NCI-H187 treated with DMSO at 0.1 percent for 48 hours (cell line): ENCODE measurements around the gene TTC13.

Experiments
- DNase-seq: peaks from one replicate; lab custom pipeline; 2025; lab: John Stamatoyannopoulos, UW

The TTC13 gene

DNA sequence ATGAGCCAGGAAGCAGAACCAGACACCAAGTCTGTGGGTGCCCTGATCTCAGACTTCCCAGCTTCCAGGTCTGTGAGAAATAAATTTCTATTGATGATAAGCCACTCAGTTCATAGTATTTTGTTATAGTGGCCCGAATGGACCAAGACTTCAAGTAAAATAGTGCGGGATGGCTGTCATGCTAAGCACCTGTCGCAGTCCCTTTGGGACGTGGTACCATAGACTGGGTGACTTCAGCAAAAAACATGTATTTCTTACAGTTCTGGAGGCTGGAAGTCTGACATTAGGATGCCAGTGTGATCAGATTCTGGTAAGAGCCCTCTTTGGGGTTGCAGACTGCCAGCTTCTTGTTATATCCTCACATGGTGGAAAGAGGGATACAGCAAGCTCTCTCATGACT lies 107.7 kb downstream of the TTC13 start:
- DNase-seq = no peak

- no peak for DNase-seq
Measured at GRCh38 chr1:230869500-230869899, 109.2 kb downstream of the TTC13 start.

DNA sequence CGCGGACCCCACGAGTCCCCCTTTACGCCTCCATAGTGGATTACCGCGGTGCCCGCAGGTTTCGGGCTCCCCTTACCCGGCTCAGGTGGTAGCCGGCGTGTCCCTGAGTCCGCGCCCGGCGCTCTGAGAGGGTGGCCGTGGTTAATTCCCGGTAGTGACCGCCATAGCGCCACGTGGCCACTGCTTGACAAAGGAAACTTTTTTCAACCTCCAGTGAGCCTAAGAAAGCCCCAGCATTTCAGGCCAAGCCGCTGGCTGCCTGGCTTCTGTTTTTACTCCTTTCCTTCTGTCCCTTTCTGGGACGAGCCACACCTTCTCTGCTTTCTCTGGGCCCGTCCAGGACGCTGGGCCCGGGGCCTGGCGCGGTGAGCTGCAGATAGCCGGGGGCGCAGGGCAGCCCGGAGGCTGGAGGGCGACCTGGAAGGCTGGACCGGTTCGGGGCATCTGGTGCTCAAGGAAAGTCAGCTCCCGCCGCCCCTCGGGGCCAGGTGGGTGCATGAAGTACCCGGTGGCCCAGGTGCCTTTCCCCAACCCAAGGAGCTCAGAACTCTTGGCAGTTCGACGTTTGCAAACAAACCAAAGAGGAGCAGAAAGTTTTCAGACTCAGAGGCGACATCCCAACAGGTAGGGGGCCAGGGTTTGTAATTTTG lies 109.8 kb downstream of the TTC13 start:
- DNase-seq = no peak

- no peak for DNase-seq
Measured at GRCh38 chr1:230867903-230868735, 110.5 kb downstream of the TTC13 start, which contains the start of gene C1orf198. C1orf198 (minus strand) TSS chr1:230868521; CDS start chr1:230868512, 9 bp downstream.

DNA sequence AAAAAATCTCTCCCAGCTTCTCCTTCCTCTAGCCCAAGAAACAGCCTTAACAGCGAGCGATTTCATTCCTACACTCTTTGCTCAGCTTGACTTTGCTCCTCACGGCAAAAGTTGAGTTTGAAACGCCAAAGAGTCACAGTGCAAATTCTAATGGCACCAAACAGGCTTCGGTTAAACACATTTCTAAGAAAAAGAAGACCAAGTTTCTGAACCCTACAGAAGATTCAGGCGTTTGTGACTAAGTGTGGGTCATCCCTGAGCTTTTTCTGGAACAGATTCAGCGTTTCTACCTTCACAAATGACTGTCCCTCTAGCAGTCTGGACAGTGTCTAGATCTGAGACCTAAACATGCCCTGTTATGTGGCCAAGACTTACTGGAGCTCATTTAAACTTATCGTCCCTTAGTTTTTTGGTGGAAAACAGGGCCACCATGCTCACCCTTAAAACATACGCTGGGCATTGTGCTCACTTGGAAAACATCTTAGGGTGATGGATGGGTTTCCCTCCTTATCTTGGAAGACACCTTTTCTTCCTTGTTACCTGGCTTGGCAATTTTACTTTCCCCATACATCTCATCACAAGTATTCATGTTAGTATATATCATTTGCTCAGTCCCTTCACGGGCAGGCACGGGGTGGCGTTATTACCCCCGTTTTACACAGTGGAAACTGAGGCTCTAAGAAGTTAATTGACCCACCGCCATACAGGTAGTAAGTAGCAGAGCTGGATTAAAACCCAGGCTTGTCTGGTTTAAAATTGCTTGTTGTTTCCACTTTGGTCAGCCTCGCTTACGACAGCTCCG lies 111.4 kb downstream of the TTC13 start:
- no peak for DNase-seq

GRCh38 chr1:230866171-230867070 lies 112.2 kb downstream of the TTC13 start:
- DNase-seq = no peak

- DNase-seq = no peak
Measured at GRCh38 chr1:230865062-230865817, 113.4 kb downstream of the TTC13 start.

DNA sequence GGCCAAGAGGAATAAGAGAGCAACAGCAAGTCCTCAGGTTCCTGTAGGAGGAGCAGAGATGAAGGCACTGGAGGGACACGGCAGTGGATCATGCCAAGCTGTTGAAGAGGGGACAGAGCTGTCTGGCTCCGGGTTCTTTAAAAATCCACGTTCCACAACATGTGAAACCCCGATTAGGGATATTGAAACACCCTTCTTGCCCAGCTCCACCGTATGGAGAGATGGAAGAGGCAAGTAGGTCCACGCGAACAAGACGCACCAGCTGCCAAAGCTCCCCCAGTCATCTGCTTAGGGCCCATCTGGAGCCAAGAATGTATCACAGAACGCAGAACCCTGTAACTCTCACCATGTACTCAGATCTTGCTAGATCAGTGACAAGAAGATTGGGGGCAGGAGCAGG lies 114.2 kb downstream of the TTC13 start:
- DNase-seq = no peak

DNA sequence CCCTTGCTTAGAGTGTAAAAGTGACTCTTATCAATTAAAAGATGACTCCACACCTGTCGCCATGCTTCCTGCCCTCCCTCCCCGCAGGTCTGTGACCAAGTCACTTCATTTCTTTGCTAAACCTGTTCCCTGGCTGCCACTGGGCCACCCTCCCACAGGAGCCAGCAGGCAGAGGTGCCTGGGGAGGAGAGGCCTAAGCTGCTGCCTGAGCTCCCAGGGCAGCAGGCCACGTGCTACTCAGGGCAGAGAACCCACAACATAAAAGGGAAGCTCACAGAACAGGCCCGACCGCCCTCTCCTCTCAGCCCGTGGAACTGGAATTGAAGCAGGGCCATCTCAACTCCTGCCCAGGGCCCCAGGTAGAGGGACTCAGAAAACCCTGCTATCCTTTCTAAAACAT lies 115.2 kb downstream of the TTC13 start:
- DNase-seq = no peak

DNA sequence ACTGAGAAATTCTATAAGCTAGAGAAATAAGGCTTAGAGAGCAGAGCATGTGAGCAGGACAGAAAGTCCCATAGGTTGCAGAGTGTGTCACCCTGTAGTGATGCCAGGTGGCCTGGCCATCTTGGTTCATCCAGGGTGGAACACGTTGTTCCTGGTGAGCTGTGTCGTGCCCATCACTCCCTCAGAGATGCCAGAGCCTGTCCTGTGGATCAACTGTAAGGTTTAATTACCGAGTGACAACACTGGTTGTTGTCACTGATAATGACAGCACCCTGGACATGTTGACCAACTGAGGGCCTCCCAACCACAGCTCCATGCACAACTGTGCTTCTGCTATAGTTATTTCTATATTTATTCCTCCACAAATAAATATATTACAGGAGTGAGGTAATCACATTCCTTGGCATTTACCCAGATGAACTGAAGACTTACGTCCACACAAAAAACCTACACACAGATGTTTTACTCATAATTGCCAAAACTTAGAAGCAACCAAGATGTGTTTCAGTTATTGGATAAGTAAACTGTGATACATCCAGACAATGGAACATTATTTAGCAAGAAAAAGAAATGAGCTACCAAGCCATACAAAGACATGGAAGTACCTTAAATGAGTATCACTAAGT lies 116.6 kb downstream of the TTC13 start:
- no peak for DNase-seq

- no peak for DNase-seq
Measured at GRCh38 chr1:230861489-230861888, 117.2 kb downstream of the TTC13 start.

- DNase-seq = no peak
Measured at GRCh38 chr1:230860617-230861384, 117.9 kb downstream of the TTC13 start.

DNA sequence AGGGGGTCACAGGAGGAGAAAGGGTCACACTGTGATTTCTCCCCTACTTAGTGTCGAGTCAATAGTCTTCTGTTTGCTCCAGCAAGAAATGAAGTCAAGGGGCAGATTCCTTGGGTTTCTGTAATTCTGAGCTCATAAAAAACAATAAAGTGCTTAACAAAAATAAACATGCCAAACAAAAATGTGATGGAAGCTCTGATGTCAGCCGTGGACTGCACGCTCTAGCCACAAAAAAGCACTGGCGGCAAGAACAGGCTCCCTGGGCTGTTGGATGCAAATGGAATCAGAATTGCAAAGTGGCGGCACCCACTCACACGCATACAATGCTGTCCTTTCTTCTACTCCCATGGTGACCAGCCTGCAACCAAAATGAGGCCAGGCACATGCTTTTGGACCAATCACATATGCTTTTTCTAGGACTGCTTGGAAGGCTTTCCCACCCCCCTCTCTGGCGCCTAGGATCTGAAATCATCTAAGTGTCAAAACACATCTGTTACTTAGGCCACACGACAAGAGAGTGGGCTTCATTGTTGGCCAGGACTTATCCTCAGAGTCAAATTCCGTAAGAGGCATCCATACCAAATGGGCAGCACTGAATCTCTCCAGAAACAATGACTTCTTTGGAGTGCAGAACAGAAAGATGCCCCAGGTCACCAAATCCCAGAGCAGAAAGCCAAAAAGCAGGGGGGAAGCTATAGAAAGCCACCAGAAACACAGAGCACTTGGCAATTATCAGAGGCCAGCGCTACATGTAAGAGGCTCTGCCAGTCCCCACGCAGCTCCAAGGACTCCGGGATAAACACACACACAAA lies 119.5 kb downstream of the TTC13 start:
- DNase-seq = no peak

- DNase-seq = no peak
Measured at GRCh38 chr1:230858236-230858820, 120.3 kb downstream of the TTC13 start.

- DNase-seq = no peak
Measured at GRCh38 chr1:230857822-230858221, 120.8 kb downstream of the TTC13 start.

DNA sequence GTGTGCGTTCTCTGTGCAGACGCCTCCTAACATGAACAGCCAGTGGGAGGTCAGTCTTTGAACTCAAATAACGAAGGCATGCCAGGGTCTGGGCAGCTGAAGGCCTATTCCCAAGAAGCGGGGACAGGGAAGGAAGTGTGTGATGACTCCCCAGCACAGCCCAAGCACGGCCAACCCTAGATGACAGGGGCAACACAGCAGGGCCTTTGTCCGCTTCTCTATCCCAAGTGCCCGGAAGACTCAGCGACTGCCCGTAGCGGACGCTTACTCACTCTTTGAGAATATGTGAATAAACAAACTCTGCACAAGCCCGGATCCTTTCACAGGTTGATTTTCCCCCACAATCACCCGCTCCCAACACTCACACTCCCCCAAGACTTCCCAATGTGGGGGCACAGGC lies 121.6 kb downstream of the TTC13 start:
- DNase-seq = no peak
